Mesendoderm (in vitro differentiated cells): ENCODE data around the gene PIK3C2A.
A peak's percentile ranks its signal among the peaks of the same experiment; 100 is the strongest.

Experiments
- DNase-seq: peaks from one replicate; pipeline ENCODE4 v3.0.0; 2013
- H2AK5ac ChIP-seq: 2 replicates; pipeline ENCODE4 v1.6.1; 2013; ENCODE audit warnings: low read length, inconsistent platforms
- H2BK120ac ChIP-seq: 2 replicates; pipeline ENCODE4 v1.6.1; 2013; ENCODE audit warnings: low read depth, mild to moderate bottlenecking, low read length, moderate library complexity, mixed read lengths
- H2BK15ac ChIP-seq: replicated peaks from 2 replicates; pipeline ENCODE4 v1.6.1; 2013; ENCODE audit warnings: low read depth, mild to moderate bottlenecking, moderate library complexity
- H2BK5ac ChIP-seq: 2 replicates; pipeline ENCODE4 v1.6.1; 2013; ENCODE audit warnings: low read length, inconsistent platforms
- H3K18ac ChIP-seq: 2 replicates; pipeline ENCODE4 v1.6.1; 2013; ENCODE audit warnings: mild to moderate bottlenecking, low read length, mixed read lengths
- H3K23ac ChIP-seq: one replicate; pipeline ENCODE4 v1.6.1; 2013; ENCODE audit warnings: low read length
- H3K27ac ChIP-seq: 2 replicates; pipeline ENCODE4 v1.5.1; 2013; ENCODE audit warnings: low read depth, mild to moderate bottlenecking, inconsistent platforms, low read length, moderate library complexity
- H3K27me3 ChIP-seq: 2 replicates; pipeline ENCODE4 v1.6.1; 2013; ENCODE audit warnings: low read length, control low read depth, mild to moderate bottlenecking, inconsistent platforms; ENCODE audit not compliant: insufficient read depth, poor library complexity
- H3K36me3 ChIP-seq: 2 replicates; pipeline ENCODE4 v1.6.1; 2013; ENCODE audit warnings: low read length, inconsistent platforms; ENCODE audit not compliant: control insufficient read depth, insufficient read depth
- H3K4ac ChIP-seq: one replicate; pipeline ENCODE4 v1.6.1; 2013; ENCODE audit warnings: low read depth, mild to moderate bottlenecking, low read length, moderate library complexity
- H3K4me1 ChIP-seq: 2 replicates; pipeline ENCODE4 v1.6.1; 2013; ENCODE audit warnings: low read depth, low read length, inconsistent platforms; ENCODE audit not compliant: control insufficient read depth
- H3K4me2 ChIP-seq: 2 replicates; pipeline ENCODE4 v1.6.1; 2013; ENCODE audit warnings: low read length
- H3K4me3 ChIP-seq: 2 replicates; pipeline ENCODE4 v1.5.1; 2013; ENCODE audit warnings: mild to moderate bottlenecking, low read length
- H3K56ac ChIP-seq: one replicate; pipeline ENCODE4 v1.6.1; 2013; ENCODE audit warnings: low read length
- H3K79me1 ChIP-seq: 2 replicates; pipeline ENCODE4 v1.6.1; 2013; ENCODE audit warnings: low read length, inconsistent platforms
- H3K79me2 ChIP-seq: 2 replicates; pipeline ENCODE4 v1.6.1; 2013; ENCODE audit warnings: mild to moderate bottlenecking, low read length; ENCODE audit not compliant: control insufficient read depth, insufficient read depth
- H3K9ac ChIP-seq: 2 replicates; pipeline ENCODE4 v1.6.1; 2013; ENCODE audit warnings: low read length, inconsistent platforms
- H4K5ac ChIP-seq: one replicate; pipeline ENCODE4 v1.6.1; 2013; ENCODE audit warnings: low read length
- H4K8ac ChIP-seq: one replicate; pipeline ENCODE4 v1.6.1; 2013; ENCODE audit warnings: low read depth, mild to moderate bottlenecking, control low read depth, low read length, moderate library complexity
- WGBS: extraction: QIAGEN DNeasy Blood & Tissue Kit; methylation state at CpG from one replicate; pipeline ENCODE4 v1.1.7; 2013; ENCODE audit warnings: low lambda C conversion rate, missing lambda C conversion rate; ENCODE audit not compliant: insufficient coverage; ENCODE audit errors: extremely low coverage; 5-methylcytosine and 5-hydroxymethylcytosine counted together

Gene PIK3C2A

DNA sequence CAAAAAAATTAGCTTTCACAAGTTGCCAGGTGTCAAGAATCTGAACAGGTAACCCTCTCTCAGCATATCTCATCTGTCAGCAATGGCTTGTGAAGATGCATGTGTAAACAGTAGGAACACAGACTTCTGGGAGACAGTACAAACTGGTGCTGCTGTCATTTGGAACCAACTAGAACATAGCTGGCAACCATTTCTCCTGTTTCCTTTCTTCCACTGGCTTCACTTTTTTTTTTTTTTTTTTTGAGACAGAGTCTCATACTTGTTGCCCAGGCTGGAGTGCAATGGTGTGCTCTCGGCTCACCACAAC lies 2.1 kb upstream of the PIK3C2A start:
- H3K4me1 ChIP-seq, result peaks cover 2% of the 10 kb centered on the region
- no peak overlapping the region for H3K23ac ChIP-seq
- no peak overlapping the region for H4K8ac ChIP-seq
- H2AK5ac ChIP-seq, result no peak overlapping the region
- H3K18ac ChIP-seq, result no peak overlapping the region
- no peak overlapping the region for H3K4me2 ChIP-seq
- no peak overlapping the region for H3K4ac ChIP-seq
- H2BK120ac ChIP-seq, result no peak overlapping the region
- H3K79me1 ChIP-seq, result no peaks in the 10 kb centered on the region
- H3K4me3 ChIP-seq, result no peak overlapping the region
- peak overlapping the region; percentile 49 for H3K56ac ChIP-seq
- H3K27me3 ChIP-seq, result no peaks in the 10 kb centered on the region
- H3K27ac ChIP-seq, result no peak overlapping the region
- no peaks in the 10 kb centered on the region for H3K36me3 ChIP-seq
- H2BK15ac ChIP-seq, result no peak overlapping the region
- peaks cover 22% of the 10 kb centered on the region for H3K79me2 ChIP-seq
- DNase-seq, result peak; percentile 8
- H4K5ac ChIP-seq, result no peak overlapping the region
- WGBS, result no CpG with 5 or more reads among the region's 1 CpG
- no peak overlapping the region for H2BK5ac ChIP-seq
- no peak overlapping the region for H3K9ac ChIP-seq

DNA sequence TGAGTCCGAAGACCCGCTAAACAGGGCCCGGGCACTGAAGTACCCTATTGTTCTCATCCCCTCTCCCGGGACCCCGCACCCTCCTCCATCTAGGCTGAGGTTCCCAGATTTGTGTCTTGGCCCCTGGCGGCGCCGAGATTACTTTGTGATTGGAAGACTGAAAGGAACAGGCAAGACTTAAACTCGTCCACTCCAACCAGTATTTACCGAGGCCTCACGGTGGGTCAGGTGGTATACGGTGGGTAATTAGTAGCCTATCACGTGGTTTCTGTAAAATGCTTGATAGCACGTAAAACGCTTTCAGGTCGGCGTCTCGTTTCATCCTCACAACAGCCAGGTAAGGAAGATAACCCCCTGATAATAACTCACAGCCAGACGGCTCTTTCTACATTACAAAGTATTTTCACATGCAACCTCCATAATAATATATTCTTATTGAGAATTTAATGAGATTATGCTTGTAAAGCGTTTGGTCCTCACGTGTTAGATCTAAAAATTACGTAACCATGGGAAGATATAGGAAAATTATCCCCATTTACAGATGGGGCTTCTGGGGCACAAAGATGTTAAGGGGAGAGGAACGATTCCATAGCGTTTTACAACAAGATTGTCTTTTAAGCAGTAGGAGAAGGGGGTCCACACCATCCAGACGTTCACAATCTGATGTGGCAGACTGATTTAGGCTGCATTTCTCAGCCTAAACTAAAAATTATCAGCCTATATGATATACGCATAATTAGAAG lies 642 bp upstream of the PIK3C2A start:
- Histone ChIP-seq H2BK120ac (no peak overlapping the region), H3K4me3 (peak overlapping the region; percentile 40), H3K79me1 (peaks cover 3% of the 10 kb centered on the region), H3K4me2 (peak overlapping the region; percentile 51), H3K56ac (peak overlapping the region; percentile 84), H4K5ac (no peak overlapping the region), H2AK5ac (no peak overlapping the region), H3K18ac (peak overlapping the region; percentile 97), H3K27ac (peak overlapping the region; percentile 89), H3K4ac (peak overlapping the region; percentile 95), H2BK15ac (no peak overlapping the region), H2BK5ac (peak overlapping the region; percentile 53), H4K8ac (no peak overlapping the region), H3K4me1 (peaks cover 2% of the 10 kb centered on the region), H3K36me3 (no peaks in the 10 kb centered on the region), H3K27me3 (no peaks in the 10 kb centered on the region), H3K9ac (peak overlapping the region; percentile 77), H3K23ac (no peak overlapping the region), H3K79me2 (peaks cover 35% of the 10 kb centered on the region)
- no CpG with 5 or more reads among the region's 26 CpGs for WGBS
- peak; percentile 96 for DNase-seq

DNA sequence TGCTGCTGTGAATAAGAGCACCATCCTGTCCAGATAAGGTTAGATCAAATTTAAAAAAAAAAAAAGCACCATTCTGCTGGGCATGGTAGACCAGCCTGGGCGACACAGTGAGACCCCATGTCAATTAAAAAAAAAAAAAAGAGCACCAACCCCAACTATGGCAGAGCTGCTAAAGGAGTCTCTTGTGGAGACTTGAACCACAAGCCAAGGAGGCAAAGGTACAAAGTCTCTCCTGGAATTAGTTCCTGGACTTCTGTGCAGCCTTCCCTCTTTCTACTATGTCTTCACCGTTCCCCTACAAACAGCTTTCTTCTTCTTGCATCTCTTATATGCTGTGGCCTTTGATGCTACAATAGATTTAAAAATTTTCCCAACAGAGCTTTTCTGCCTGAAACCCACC lies 1.3 kb downstream of the PIK3C2A start:
- Histone ChIP-seq H3K23ac (no peak overlapping the region), H2BK15ac (no peak overlapping the region), H4K5ac (no peak overlapping the region), H4K8ac (no peak overlapping the region), H3K4me1 (peaks cover 2% of the 10 kb centered on the region), H2BK5ac (no peak overlapping the region), H3K4me2 (peak overlapping the region; percentile 21), H3K18ac (no peak overlapping the region), H3K36me3 (no peaks in the 10 kb centered on the region), H3K27ac (no peak overlapping the region), H3K27me3 (no peaks in the 10 kb centered on the region), H2AK5ac (no peak overlapping the region), H3K9ac (peak overlapping the region; percentile 96), H2BK120ac (no peak overlapping the region), H3K79me2 (peaks cover 43% of the 10 kb centered on the region), H3K79me1 (peaks cover 3% of the 10 kb centered on the region), H3K56ac (peak overlapping the region; percentile 93), H3K4ac (no peak overlapping the region), H3K4me3 (peak overlapping the region; percentile 72)
- no CpG with 5 or more reads among the region's 2 CpGs for WGBS
- no peak for DNase-seq

DNA sequence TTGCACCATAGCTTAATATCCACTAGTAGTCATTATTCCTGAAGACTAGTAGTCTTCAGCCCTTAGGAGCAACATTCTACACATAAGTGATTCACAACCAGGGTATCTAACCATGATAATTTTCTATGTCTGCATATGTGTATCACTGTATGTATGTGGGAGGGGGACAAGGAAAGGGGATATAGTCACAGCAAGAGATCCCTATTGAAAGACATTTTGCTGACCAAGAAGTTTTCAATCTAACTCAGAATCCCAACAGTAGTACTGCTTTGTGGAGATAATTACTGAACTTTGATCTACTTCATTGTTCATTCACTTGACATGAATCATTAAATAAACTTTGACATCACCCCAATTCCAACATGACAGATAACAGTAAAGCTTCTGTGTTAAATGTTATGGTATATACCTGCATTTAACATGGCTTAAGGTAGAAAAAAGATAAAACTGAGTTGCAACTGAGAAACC lies 10.3 kb downstream of the PIK3C2A start:
- Histone ChIP-seq H3K36me3 (peaks cover 1% of the 10 kb centered on the region), H2BK5ac (no peak overlapping the region), H3K4ac (no peak overlapping the region), H3K18ac (no peak overlapping the region), H2AK5ac (no peak overlapping the region), H2BK120ac (no peak overlapping the region), H3K27me3 (no peaks in the 10 kb centered on the region), H4K8ac (no peak overlapping the region), H3K79me2 (peaks cover 49% of the 10 kb centered on the region), H3K4me3 (no peak overlapping the region), H3K56ac (no peak overlapping the region), H3K27ac (no peak overlapping the region), H2BK15ac (no peak overlapping the region), H4K5ac (no peak overlapping the region), H3K9ac (no peak overlapping the region), H3K79me1 (peaks cover 4% of the 10 kb centered on the region), H3K4me2 (no peak overlapping the region), H3K4me1 (no peaks in the 10 kb centered on the region), H3K23ac (no peak overlapping the region)
- DNase-seq, result no peak

DNA sequence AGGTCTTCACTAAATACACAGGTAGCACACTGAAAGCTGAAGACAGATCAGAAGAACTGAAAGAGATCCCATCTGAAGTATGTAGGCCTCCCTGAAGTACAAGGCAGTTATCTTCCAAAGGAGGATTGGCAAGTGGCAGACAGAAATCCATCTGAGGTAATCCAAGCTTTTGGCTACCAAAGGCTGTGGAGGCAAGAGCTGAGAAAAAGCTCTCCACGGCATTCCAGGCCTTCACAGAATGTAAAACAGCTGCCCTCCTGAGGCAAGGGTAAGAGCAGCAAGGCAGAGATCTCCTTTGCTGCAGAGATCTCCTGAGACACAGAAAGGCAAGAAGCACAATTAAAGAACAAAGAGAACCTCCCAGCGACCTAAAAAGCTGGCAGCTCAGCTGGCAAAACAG lies 19.1 kb downstream of the PIK3C2A start:
- Histone ChIP-seq H3K27me3 (no peaks in the 10 kb centered on the region), H3K27ac (no peak overlapping the region), H3K56ac (no peak overlapping the region), H4K5ac (no peak overlapping the region), H3K79me2 (peaks cover 39% of the 10 kb centered on the region), H3K4me2 (no peak overlapping the region), H3K9ac (no peak overlapping the region), H3K4me1 (no peaks in the 10 kb centered on the region), H3K23ac (no peak overlapping the region), H4K8ac (no peak overlapping the region), H3K18ac (no peak overlapping the region), H2AK5ac (no peak overlapping the region), H2BK15ac (no peak overlapping the region), H2BK5ac (no peak overlapping the region), H3K36me3 (no peaks in the 10 kb centered on the region), H3K4me3 (no peak overlapping the region), H3K4ac (no peak overlapping the region), H3K79me1 (peaks cover 9% of the 10 kb centered on the region), H2BK120ac (no peak overlapping the region)
- WGBS, result no CpG with 5 or more reads among the region's 2 CpGs
- peak; percentile 91 for DNase-seq
